Activated naive CD4-positive, alpha-beta T cell (primary cell): ENCODE measurements around the gene KRTAP10-6.
"Not testable (repeated sequence)": the region's sequence is repeated elsewhere in the genome, so short reads cannot be mapped to it uniquely, and the experiment has no call there.

Source experiments
- DNase-seq, 4 experiments: peaks; one replicate each; lab custom pipeline; 2025; lab: John Stamatoyannopoulos, UW

The KRTAP10-6 gene, protein sequence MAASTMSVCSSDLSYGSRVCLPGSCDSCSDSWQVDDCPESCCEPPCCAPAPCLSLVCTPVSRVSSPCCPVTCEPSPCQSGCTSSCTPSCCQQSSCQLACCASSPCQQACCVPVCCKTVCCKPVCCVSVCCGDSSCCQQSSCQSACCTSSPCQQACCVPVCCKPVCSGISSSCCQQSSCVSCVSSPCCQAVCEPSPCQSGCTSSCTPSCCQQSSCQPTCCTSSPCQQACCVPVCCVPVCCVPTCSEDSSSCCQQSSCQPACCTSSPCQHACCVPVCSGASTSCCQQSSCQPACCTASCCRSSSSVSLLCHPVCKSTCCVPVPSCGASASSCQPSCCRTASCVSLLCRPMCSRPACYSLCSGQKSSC

DNA sequence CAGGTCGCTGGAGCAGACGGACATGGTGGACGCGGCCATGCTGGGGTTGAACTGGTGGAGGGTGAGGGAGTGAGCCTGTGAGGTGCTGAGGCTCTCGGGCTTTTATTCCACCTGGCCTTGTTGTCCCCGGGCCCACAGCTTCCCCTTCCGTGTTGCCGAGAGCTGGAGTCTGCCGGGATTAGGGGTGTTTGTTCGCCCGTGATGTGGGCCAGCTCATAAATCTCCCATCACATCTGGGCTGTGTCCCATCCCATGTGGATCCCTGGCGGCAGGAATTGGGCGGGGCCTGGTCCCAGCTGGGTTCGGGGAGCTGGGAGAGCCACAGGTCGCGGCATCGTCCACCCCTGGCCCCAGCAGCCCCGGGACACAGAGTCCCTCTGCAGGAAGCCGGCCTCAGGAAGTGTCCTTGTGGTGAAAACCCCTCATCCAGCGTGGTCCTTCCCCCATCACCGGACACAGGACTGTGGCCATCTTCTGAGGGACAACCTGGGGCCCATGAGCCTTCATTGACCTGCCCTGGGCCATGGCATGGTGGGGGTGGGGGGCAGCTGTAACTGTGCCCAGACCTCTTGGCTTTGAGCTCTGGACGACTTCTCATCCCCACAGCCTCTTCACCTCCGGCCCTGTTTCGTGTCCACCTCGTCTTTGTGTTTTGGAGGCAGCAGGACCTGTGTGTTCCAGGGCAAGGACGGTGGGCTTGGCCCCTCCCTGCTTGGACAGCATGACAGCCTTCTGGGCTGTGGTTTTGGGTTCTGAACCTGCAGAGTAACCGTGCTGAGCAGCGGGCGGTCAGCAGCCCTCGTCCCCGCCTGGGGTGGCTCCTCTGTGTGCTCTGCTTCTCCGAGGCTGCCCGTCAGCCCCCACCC, at the start of gene KRTAP10-6:
Gene KRTAP10-6 (minus strand): TSS at position 60 of the 866 bp plus-strand sequence. CDS start 21 bp downstream, at position 39.
- no peak for DNase-seq

DNA sequence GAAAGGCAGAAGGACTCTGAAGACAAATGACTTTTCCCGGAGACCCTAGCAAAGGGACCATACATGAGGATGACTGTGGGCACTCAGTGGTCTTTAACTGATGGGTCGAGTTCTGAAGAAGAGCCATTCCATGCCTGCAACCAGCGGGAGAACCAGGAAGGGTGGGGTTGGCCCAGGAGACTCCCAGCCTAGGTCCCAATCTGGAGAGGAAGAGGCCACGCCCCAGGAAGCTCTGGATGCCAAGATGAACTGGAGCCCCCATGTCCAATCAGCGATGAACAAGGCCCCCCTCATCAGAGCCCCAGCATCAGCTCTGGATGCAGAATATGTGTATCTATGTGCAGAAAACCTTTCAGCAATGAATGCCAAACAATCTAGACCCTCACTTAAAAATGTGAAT, 48.5 kb upstream of the KRTAP10-6 start:
- DNase-seq = no peak

DNA sequence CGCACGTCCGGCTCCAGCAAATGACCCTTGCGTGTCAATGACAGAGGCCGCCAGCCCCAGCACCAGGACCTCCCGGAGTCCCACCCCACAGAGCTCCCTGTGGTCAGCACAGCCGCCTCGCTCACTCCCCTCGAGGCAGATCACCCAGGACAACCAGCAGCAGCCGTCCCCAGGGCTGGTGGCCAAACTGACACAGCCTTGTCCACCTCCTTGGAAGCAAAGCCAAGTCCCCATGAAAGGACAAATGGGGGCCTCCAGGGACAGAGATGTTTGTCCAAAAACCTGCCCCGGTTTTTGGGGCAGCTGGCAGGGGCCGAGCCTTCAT, 47.0 kb upstream of the KRTAP10-6 start:
- DNase-seq = no peak

DNA sequence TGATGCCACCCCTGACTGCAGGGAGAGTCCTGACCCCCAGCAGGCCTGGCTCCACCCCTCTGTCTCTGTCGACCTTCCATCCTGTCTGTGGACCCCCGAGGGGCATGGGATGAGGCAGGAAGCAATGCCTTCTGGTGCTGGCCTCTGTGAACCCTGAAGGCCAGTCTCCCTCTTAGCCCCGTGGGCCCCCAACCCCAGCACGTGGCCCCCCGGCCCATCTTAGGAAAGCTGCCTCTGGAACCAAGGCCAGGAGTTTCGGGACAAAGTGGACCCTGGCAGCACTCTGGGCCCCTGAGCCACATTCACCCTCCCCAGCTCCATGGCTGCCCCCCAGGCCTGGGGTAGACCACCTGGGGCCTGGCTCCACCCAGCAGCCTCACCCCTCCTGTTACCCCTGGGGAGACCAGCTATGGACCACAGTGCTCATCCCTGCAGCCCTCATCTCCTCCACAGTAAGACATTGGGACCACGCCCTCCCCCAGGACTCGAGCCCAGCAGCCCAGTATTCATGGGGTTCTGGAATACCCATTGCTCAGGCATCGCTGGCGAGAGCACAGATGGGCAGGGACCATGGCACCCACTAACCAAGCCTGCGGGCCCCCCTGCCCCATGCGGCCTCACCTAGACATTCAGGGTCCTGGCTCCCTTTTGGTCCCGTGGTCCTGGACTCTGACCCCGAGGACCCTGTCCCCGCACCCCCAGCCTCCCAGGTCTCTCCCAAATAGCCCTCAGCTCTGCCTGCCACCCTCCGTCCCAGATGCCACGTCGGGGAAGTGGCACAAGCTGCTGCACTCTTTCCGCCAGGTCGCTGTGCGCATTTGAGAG, 46.4 kb upstream of the KRTAP10-6 start:
- not testable (repeated sequence) for DNase-seq

DNA sequence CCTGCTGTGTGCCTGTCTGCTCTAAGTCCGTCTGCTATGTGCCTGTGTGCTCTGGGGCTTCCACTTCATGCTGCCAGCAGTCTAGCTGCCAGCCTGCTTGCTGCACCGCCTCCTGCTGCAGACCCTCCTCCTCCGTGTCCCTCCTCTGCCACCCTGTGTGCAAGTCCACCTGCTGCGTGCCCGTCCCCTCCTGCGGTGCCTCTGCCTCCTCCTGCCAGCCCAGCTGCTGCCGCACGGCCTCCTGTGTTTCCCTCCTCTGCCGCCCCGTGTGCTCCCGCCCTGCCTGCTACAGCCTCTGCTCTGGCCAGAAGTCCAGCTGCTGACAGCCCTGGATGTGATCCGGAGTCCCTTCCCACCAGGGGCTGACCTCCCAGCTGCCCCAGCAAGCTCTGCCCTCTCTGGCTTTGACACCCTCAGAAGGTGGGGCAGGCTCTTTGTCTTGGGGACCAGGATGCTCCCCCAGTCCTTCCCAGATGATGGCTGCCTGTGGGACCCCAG, 45.6 kb upstream of the KRTAP10-6 start:
- DNase-seq = not testable (repeated sequence)

DNA sequence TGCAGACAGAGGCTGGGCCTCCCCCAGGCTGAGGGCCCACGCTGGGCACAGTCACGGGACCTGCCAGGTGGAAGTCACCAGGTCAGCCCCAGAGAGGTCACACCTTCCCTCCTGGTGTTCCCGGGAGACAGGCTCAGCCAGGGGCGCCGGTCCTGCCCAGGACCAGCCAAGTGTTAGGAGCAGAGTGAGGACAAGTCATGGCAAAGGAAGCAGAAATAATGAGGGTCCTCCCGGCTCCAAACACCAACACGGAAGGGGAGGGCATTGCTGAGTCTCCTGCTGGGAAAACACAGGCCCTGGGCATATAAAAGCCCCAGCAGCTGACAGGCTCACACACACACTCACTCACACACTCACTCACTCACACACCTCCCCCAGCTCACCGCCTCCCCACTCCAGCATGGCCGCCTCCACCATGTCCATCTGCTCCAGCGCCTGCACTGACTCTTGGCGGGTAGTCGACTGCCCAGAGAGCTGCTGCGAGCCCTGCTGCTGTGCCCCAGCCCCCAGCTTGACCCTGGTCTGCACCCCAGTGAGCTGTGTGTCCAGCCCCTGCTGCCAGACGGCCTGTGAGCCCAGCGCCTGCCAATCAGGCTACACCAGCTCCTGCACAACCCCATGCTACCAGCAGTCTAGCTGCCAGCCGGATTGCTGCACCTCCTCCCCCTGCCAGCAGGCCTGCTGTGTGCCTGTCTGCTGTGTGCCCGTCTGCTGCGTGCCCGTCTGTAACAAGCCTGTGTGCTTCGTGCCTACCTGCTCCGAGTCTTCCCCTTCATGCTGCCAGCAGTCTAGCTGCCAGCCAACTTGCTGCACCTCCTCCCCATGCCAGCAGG, 44.9 kb upstream of the KRTAP10-6 start, which contains the start of gene KRTAP10-10:
Gene KRTAP10-10 (plus strand): TSS at position 339 of the 833 bp plus-strand sequence. CDS start 62 bp downstream, at position 401.
- no peak for DNase-seq

DNA sequence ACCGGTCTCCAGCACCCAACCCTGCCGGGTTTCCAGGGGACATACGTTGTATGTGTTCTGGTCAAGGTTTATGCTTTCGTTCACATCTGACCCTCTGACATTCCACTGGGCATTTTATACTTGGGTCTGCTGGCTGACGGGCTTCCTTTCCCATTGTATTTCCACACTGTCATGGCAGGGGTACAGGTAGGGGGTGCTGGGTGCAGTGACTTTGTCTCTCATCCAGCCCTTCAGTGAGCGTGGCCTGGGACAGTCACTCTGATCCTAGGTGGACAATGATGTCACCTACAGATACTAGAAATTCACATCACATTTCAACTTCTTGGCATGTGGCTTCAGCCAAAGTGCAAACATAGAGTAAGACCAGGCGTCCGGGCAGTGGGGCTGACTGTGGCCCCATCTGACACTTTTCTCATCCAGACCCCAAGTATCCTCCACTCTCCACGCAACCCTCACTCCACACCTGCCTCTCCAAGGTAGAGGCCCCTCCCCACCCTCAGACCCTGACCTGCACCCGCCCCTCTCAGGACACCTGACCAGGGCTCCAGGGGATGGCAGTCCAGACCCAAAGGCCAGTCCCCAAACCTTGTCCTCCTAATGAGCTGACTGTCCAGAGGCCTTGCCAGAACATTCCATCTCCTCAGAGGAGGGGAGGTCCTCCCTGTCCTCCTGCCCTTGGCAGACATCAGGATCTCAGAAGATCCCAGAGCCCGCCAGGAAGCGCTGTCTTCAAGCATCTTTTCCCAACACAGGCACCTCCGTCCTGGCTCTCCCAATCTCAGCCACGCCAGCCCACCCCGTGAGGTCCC, 44.1 kb upstream of the KRTAP10-6 start:
- DNase-seq = no peak

DNA sequence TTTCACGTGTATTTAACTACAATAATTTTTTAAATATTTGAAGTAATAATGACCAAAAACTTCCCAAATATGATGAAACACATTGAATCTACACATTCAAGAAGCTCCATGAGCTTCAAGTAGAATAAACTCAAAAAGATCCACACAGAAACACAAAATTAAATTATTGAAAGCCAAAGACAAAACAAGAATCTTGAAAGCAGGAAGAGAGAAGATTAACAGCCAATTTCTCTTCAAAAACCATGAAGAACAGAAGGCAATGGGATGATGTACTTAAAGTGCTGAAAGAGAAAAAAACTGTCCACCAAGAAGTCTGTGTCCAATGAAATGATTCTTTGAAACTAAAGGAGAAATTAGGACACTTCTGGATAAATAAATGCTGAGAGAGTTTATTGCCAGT, 39.8 kb upstream of the KRTAP10-6 start:
- no peak for DNase-seq

DNA sequence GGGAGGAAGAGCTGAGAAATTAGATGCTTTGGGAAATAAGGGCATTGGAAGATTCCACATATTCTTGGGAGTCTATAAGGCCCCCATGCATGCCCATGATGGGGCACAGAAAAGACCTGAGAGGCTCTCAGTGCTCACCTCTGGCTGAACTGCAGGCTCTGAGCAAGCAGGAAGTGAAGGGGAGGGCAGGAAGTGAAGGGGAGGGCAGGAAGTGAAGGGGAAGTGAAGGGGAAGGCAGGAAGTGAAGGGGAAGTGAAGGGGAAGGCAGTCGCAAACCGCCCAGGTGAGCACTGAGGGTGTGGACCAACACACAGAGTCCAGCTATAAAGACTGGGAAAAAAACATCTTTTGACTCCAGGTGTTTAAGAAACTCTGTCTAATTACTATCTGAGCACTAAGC, 38.1 kb upstream of the KRTAP10-6 start:
- no peak for DNase-seq

DNA sequence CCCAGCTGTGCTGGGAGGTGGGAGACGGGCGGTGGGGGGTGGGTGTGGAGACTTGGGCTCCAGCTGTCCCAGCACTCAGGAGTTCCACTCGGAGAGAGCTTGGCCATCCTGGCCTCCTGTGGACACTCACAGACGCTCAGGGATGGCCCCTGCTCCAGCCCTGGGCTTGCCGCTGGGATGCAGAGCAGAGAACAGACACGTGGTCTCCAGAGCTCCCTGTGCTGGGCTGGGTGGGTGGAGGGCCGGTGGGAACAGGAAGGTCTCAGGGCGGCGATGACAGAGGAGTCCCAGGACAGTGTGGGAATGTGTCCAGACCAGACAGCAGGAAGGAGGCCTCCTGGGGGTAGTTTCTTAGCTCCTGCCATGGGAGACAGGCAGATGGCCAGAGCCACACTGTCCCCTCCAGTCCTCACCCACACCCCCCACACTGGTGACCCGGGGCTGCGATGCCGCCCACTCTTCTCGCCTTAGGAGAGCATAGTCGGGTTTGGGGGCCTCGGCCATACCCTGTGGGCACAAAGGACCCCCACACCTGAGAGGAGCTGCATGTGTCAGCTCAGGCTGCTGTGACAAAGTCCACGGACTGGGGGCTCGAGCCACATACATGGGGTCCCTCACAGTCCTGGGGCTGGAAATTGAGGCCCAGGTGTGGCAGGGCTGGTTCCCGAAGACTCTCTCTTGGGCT, 36.5 kb upstream of the KRTAP10-6 start:
- no peak for DNase-seq

DNA sequence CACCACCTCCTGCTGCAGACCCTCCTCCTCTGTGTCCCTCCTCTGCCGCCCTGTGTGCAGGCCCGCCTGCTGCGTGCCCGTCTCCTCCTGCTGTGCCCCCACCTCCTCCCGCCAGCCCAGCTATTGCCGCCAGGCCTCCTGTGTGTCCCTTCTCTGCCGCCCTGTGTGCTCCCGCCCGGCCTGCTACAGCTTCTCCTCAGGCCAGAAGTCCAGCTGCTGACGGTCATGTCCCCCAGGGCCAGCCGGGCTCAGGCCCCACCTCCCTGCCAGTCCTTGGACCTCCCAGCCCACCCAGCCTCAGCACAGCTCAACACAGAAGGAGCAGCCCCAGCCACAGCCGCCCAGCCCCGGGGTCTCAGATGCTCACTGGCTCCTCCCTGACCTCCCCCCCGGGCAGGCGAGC, 35.5 kb upstream of the KRTAP10-6 start:
- DNase-seq = not testable (repeated sequence)

DNA sequence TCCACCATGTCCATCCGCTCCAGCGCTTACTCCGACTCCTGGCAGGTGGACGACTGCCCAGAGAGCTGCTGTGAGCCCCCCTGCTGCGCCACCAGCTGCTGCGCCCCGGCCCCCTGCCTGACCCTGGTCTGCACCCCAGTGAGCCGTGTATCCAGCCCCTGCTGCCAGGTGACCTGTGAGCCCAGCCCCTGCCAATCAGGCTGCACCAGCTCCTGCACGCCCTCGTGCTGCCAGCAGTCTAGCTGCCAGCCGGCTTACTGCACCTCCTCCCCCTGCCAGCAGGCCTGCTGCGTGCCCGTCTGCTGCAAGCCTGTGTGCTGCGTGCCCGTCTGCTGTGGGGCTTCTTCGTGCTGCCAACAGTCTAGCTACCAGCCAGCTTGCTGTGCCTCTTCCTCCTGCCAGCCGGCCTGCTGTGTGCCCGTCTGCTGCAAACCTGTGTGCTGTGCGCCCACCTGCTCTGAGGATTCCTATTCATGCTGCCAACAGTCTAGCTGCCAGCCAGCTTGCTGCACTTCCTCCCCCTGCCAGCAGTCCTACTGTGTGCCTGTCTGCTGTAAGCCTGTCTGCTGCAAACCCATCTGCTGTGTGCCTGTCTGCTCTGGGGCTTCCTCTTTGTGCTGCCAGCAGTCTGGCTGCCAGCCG, 35.0 kb upstream of the KRTAP10-6 start:
- not testable (repeated sequence) for DNase-seq

DNA sequence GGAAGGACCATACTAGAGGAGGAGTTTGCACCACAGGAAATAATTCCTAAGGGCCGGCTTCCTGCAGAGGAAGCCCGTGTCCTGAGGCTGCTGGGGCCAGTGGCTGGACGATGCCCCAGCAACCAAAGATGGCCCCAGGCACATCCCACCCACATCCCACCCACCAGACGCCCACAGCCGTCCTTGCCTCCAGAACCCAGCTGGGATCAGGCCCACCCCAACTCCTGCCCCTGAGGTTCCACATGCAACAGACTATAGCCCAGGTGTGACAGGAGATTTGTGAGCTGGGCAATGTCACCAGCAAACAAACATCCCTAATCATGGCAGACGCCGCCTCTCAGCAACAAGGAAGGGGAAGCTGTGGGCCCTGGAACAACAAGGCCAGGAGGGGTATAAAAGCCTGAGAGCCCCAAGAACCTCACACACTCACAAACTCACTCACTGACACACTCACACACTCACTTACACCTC, 34.4 kb upstream of the KRTAP10-6 start, which contains the start of gene KRTAP10-9:
Gene KRTAP10-9 (plus strand): TSS at position 421 of the 471 bp plus-strand sequence. CDS start 79 bp downstream, outside the sequence.
- no peak for DNase-seq

DNA sequence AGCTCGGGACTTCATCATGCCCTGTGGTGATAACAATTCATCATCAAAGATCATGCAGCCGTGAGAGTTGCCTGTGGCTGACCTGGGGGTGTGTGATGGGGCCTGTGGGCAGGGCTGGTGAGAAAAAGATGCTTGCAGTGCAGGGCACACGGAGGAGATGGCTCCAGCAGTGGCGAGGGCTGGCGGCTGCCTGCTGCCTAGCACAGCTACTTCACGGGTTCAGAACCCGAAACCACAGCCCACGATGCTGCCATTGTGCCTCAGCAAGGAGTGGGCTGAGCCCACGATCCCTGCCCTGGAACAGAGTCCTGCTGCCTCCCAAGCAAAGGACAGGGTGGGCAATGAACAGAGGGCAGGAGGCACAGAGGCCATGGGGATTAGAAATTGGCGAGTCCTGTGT, 34.0 kb upstream of the KRTAP10-6 start:
- no peak for DNase-seq

DNA sequence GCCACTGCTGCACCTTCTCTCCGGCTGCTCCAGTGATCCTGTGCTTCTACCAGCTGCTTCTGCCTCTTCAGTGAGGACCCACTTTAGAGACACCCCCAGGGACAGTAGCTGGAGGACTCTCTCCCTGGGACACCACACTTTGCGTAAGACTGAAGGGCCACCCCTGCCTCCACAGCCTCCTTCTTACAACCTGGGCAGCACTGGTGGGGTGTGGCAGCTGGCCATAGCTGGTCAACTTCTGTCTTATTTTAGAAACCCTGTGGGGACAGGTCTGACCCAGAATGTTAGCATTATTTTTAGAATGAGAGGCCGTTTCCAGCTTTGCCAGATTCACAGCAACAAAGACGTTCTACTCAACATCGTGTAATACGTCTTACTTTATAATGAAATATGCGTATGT, 33.5 kb upstream of the KRTAP10-6 start:
- no peak for DNase-seq

DNA sequence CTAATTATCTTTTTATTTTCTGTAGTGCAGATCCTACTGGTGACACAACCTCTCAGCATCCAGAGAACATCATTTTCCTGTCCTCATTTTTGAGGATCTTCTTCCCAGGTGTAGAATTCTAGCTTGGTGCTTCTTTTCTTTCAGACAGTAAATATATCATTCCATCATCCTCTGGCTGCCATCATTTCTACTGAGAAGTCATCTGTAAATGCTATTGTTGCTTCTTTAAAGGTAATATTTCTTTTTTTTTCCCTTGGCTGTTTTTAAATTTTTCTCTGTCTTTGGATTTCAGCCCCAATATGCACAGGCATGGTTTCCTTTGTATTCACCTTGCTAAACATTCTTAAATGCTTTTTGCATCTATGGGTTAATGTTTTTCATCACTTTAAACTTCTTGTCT, 31.3 kb upstream of the KRTAP10-6 start:
- no peak for DNase-seq

DNA sequence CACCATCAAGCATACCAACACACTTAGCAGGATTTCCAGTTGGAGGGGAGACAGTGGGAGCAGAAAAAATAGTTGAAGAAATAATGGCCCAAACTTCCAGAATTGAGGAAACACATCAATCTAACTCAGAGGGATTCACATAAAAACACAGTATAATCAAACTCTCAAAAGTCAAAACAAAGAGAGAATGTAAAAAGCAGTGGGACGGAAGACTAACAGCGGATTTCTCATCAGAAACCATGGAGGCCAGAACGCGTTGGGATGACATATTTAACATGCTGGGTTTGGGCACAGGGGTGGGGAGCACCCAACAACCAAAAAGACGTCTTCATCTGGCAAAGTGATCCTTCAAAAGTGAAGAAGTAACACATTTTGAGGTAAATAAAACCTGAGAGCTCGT, 27.6 kb upstream of the KRTAP10-6 start:
- DNase-seq = no peak

DNA sequence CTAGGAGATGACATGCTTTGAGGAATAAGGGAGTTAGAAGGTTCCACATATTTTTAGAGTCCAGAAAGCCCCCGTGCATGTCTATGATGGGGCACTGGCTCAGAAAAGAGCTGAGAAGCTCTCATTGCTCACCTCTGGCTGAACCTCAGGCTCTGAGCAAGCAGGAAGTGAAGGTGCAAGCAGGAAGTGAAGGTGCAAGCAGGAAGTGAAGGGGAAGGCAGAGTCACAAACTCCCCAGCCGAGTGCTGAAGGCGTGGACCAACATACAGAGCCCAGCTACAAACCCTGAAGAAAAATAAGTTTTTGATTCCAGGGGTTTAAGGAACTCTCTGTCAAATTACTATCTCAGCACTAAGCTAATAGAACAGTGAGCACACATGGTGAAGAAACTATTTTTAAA, 26.6 kb upstream of the KRTAP10-6 start:
- peak in 2 of 4 experiments; percentile 36 to 37 for DNase-seq

DNA sequence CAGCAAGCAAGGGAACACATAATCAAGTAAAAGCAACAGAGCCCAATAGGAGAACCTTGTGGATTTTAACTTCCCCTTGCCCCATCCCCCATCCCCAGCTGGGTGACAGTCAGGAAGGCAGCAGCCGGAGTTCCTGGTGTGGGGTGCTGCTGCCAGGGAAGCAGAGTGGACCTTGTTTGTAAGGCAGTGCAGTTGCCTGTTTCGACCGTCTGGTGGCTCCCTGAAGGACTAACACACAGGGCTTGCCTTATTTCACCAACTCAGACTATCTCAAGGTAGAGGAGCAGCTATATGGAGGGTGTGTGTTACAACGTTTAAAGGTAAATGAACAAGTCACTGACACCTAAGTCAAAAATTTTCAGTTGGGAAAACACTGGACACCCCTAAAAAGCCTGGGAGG, 26.2 kb upstream of the KRTAP10-6 start:
- no peak for DNase-seq
